ENCODE results near the gene SH3RF3.

Gene SH3RF3

GRCh38 chr2:109342930-109343329, 213.9 kb downstream of the SH3RF3 start:
- no peak for DNase-seq

- DNase-seq, result no peak
Measured at GRCh38 chr2:109343460-109343859, 214.5 kb downstream of the SH3RF3 start.

DNA sequence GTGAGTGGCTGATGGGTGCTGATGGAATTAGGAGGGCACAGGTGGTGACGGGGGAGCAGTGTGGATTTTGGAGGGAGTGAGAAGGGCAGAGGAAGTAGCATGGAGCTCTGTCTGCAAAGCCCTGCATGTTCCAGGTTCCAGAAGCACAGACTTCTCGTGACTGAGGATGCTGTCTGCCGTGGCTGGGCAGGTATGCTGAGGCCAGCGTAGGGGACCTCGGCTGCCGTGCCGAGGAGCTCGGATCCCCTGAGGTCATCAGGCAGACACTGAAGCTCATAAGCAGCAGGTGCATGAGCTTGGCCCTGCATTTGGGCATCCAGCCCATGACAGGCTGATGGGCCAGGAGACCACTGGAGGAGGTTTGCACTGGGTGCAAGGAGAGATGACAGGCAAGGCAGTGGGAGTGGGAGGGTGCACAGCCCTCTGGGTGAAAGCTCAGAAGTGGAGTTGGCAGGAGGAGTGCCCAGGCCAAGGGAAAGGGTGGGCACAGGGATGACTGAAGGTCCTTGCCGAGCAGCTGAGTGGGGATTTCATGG, 215.3 kb downstream of the SH3RF3 start:
- DNase-seq, result no peak

DNA sequence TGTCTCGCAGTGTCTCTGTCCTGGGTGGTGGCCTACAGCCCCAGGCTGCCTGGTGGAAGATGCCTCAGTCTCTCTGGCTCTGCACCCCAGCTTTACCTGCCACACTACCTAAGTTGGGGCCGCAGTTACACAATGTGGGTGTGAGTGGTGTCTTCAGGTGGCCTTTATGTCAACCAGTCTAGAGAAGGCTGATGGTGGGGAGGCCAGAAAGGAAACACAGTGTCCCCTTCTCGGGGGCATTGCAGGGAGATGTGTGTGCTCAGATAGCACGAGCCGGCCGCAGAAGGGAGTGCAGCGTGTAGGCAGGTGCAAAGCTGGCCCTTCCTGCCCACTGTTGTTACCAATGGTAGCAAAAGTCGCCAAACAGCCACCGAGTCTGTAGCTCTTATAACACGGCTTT, 216.1 kb downstream of the SH3RF3 start:
- DNase-seq, result no peak

DNA sequence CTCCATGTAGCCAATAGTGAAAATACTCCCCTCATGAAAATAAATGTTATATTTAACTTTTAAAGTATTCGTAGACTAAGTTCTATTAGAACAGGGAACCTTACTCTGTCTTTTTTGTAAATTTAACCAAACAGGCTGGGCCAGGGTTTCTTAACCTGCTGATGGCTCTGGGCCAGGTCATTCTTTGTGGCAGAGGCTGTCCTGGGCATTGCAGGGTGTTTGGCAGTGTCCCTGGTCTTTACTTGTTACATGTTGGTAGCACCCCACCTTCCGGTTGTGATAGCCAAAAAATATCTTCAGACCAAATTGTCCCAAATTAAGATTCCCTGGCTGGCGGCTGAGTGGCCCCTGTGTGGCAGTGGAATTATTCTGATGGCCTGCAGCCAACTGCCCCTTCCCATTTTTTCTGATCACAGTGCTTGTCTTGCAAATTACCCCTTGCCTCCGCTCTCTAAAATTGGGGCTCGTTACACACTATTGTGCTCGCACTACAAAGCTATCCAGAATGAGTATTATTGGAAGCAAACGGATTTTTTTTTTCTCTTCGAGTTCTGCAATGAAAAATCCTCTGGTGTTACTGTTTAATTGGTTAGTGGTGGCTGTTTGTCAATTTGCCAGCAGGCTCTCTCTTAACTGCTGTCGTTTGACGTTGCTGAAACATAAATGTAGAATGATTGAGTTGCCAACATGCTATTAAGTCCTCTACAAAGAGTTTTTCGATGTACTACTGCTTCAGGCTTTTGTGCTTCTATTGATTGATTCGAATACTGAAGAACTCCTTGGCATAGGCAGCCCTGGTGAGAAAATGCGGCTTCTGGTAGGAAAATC, 216.9 kb downstream of the SH3RF3 start:
- DNase-seq, result peak; percentile 9

DNA sequence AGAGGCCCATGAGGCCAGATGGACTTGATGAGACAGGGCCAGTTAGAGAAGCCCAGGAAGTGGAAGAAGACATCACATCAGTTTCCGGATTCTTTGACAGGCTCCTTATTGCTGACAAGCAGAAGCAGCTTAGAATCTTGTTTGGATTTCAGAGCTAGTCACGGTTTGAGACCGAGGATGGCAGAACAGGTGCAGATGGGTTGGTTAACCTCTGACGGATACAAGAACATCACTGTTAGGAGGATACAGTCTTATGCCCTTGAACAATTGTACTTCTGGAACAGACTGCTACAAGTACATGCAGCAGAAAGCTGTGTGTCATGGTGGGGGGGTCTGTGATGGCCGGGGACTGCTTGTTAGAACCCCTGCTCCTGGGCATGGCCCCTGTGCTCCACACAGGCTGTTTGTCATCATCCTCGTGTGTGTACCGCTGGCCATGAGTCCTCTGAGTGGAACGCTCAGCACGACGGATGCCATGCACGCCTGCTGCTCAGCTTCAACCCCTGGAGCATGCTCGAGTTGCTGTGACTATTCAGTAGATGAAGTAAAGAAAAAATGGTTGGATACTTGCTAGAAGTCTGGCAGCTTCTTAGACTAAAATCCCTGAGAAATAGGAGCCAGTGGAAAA, 217.7 kb downstream of the SH3RF3 start:
- DNase-seq, result no peak

DNA sequence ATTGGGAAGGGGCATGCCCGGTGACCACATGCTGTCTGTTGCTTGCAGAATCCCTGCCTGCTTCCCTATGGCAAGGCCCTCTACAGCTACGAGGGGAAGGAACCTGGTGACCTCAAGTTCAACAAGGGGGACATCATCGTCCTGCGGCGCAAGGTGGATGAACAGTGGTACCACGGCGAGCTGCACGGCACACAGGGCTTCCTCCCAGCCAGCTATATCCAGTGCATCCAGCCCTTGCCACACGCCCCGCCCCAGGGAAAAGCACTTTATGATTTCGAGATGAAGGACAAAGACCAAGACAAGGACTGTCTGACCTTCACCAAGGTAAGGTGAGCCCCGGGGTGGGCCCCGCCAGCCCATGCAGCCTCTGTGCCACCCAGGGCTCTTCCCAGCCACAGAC, 218.6 kb downstream of the SH3RF3 start:
- DNase-seq, result no peak

DNA sequence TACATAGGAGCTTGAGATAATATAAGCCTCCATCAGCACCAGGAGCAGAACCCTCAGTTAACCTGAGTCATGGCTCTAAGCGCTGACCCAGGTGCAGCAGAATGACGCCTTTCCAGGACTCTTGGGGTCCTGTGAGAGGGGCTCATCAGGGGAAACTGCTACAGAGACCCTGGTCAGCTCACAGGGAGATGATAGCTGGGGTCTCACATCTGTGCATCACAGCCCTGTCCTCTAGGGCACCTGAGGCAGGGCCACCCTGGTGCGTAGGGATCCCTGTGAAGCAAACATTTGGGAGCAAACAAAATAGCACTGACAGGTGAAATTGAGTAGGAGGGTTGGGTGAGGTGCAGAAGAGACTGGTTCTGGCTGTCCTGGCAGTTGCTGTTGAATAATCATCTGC, 219.2 kb downstream of the SH3RF3 start:
- DNase-seq, result no peak

- no peak for DNase-seq
Measured at GRCh38 chr2:109348671-109349502, 219.9 kb downstream of the SH3RF3 start.

DNA sequence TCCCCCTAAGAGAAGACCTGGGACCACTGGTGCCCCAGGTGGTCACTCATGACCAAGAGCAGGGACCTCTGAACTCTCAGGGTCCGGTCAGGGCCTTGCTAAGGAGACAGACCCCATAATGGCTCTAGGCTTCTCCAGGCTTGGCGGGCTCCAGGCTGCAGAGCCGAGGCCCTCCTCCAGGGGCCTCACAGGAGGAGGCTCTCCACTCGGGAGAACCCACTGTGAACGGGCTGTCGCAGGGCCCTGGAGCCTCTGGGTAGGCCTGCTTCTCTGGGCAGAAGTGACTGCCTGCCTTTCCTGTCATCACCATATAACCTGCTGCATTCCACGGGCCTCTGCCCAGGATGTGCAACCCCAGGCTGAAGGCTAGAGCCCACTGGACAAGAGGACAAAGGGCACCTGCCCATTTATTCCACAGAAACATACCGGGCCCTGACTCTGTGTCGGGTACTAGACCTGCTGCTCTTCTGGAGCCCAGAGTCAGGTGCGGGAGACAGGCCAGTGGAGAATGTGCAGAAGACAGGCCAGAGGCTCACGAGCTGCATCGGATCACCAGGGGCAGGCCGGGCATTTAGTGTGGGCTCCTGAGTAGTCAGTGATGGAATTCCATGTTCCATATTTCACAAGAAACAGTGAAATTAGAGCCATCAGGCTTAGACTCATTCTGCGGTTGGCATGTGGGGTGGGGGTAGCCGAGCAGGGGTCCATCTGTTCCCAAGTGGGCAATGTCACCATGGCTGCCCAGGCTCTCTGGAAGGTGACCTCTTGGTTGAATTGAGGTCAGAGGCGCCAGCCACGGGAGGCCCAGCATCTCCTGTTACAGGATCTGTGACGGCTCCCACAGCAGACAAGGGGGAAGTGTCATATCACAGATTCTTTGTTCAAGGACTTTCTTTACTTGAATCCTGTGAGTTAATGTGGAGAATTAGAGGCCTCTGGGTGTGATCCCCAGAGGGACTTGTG, 220.8 kb downstream of the SH3RF3 start:
- DNase-seq, result no peak

DNA sequence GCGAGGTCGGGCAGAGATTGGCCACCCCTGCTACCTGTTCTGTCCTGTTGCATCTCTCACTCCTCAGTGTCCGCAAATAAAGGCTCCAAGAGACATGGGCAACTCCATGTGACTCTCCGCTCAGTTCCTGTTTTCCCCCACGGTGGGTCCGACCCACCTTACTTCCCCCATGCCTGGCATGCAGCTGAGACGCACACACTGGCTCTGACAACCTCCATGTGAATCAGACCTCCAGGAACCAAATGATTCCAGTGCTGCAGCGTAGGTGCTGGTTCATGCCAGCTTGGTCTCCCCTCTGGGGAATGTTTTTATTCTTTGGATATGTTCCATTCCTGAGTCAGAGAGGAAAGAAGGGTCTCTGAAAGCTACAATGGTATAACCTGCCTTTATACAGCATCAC, 221.5 kb downstream of the SH3RF3 start:
- DNase-seq, result no peak

DNA sequence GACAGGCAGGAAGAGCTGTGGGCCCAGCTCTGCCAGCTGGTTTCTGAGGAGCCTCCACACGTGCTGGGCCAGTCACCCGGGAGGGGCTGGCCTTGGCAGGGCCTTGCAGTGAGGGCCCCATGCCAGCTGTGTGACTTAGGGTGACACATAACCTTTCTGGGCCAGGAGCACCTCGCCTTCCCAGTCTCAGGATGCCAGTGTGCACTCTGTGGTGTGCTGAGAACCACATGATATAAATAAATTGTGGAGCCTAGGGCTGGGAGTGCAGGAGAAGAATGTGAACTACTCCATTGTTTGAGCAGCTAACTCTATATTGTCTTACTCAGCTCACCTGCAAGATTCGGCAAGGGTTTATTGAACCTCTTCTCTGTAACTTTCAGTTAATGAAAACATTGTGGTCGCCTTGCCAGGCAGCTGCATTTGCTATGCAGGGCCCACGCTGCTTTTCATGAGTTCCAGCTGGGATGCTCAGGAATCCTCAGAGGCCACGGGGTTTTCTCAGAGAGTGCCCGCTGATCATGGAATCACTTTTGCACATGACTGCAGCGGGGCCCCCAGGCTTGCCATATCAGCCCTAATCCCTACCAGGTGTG, 222.3 kb downstream of the SH3RF3 start:
- no peak for DNase-seq

GRCh38 chr2:109352056-109352897, 223.3 kb downstream of the SH3RF3 start:
- no peak for DNase-seq

GRCh38 chr2:109352898-109353689, 224.1 kb downstream of the SH3RF3 start:
- DNase-seq, result no peak

DNA sequence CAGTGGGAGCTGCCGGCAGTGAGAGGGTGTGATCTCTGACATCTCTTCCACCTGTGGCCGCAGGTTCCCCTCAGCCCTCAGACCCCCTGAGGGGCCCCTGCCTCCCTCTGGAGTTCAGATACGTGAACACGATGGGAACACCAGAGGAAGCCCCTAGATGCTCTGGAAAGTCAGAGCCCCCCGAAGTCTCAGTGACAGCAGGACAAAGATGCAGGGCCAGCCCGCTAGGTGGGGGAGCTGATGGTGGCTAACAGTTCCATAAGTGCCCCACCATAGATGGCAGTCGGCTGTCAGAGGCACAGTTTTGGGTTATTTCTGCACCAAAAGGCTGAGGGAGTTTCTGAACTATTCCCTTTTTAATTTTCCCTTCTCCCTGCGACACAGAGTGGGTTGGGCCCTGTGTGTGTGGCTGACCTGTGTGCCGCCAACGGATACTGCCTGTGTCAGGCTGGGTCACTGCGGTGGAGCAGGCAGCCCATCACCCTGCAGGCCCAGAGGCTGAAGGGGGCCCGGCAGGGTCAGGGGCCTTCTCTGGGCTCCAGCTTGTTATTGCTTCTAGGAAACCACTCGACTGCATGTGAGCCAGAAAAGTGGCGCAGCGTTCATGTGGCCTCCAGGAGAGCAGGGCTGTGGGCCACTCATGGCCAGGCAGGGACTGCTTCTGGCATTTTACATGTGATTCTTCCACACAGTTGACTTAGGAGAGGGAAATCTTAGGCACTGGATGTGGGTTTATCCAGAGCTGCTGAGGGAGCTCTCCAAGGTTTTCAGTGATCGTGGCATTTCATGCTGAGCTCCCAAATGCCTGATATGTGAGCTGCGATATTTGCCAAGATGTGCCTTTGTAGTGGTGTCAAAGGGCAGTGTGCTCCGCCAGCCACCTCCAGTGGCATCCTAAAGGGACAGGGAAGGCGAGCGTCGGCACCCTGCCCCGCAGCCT, 225.1 kb downstream of the SH3RF3 start:
- no peak for DNase-seq

DNA sequence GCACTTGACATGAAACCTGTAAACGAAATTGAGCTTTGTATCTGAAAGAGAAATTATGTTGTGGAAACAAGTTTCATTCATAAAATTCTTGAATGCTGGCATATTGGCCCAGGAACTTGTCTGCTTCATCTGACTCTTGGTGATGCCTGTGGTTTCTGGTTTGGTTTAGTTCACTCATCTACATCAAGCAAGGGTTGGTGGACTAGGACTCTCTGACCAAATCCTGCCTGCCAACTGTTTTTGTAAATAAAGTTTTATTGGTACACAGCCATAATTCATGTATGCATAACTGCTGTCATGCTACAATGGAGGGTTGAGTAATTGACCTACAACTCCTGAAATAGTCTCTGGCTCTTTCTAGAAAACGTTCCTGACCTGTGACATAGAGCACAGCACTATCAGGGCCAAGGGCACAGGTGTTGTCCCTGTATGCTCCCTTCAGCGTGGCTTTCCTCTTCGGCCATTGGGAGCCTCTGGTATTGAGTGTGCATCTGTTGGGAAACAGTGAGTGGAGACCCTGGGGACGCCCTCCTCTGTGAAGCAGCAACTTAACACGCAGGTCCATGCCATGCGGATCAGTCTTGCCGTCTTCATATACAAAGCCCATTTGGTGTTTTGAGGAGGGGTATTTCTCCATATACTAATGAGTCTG, 226.3 kb downstream of the SH3RF3 start:
- DNase-seq, result no peak

- no peak for DNase-seq
Measured at GRCh38 chr2:109356324-109357035, 227.5 kb downstream of the SH3RF3 start.

GRCh38 chr2:109364217-109364616, 235.2 kb downstream of the SH3RF3 start:
- no peak for DNase-seq

Data from NCI-H1417 treated with DMSO at 0.1 percent for 48 hours (cell line).